ENCODE data around the gene LIN37. TPM values are rescaled to one million over a fixed set of nuclear protein-coding genes. Genes with fewer than 3 reads are reported as not detected.

The LIN37 gene
- total and polyA plus RNA-seq, 7 donors, result 3.1 to 26.8 (median 14.5) TPM

GRCh38 chr19:35745328-35746086 is 2.9 kb upstream of the LIN37 start, which contains the start of the genes PSENEN and U2AF1L4:
Gene PSENEN (plus strand): TSS chr19:35745651. CDS start chr19:35745931, 280 bp downstream.
Gene U2AF1L4 (minus strand): TSS chr19:35745418. CDS start chr19:35745391, 27 bp downstream.
- ATAC-seq (peak; percentile 77 to 84 (median 82)), DNase-seq (peak; percentile 97 to 98)
- H3K36me3 ChIP-seq (ENCODE audit: insufficient read depth in 1 of 2, low read depth in 1 of 2), result peaks cover 0 to 30% of the 10 kb centered on the region in 2 donors
- intact Hi-C loops (cut with DNase I), result loop anchor here in 1 of 2 donors (5.0 kb wide), 1 partner anchor 187 kb away; no protein-coding TSS in a partner anchor
- peak within 1 kb of the TSS; percentile 100 for H3K27ac ChIP-seq
- WGBS, 3 donors, result 0 to 1% (median 1%) methylated on average over 38 to 40 of the region's 40 CpGs
- H3K4me1 ChIP-seq, result peaks cover 42% of the 10 kb centered on the region
- no peaks in the 10 kb centered on the region for H3K9me3 ChIP-seq
- peak within 1 kb of the TSS; percentile 89 for H3K4me3 ChIP-seq
- no peak for TF ChIP-seq CTCF (IDR thresholded peaks at IDR 0.05)
- H3K27me3 ChIP-seq (ENCODE audit: insufficient read depth in 3 of 3, low read length in 2 of 3), result no peaks in the 10 kb centered on the region

- Histone ChIP-seq H3K4me1 (peaks cover 42% of the 10 kb centered on the region), H3K4me3 (peak overlapping the region; percentile 89), H3K27ac (peak overlapping the region; percentile 100), H3K27me3 (ENCODE audit: insufficient read depth in 3 of 3, low read length in 2 of 3) (no peaks in the 10 kb centered on the region), H3K9me3 (no peaks in the 10 kb centered on the region), H3K36me3 (ENCODE audit: insufficient read depth in 1 of 2, low read depth in 1 of 2) (peaks cover 0 to 30% of the 10 kb centered on the region in 2 donors)
- ATAC-seq (no peak), DNase-seq (no peak)
- 1 to 14% (median 14%) methylated on average over 4 of the region's 4 CpGs for WGBS, 3 donors
- intact Hi-C loops (cut with DNase I), result loop anchor here in 1 of 2 donors (5.0 kb wide), 1 partner anchor 186 kb away; no protein-coding TSS in a partner anchor
- TF ChIP-seq CTCF (IDR thresholded peaks at IDR 0.05), result no peak
These were observed 2.3 kb upstream of the LIN37 start for GRCh38 chr19:35746087-35746462.

- 83 to 90% (median 84%) methylated on average over 5 of the region's 5 CpGs for WGBS, 3 donors
- peak overlapping the region; percentile 100 for H3K27ac ChIP-seq
- no peak for TF ChIP-seq CTCF (IDR thresholded peaks at IDR 0.05)
- H3K4me1 ChIP-seq, result peaks cover 42% of the 10 kb centered on the region
- intact Hi-C loops (cut with DNase I), result loop anchor here in 1 of 2 donors (5.0 kb wide), 1 partner anchor 186 kb away; no protein-coding TSS in a partner anchor
- ATAC-seq, result no peak
- DNase-seq, result no peak
- peaks cover 0 to 30% of the 10 kb centered on the region in 2 donors for H3K36me3 ChIP-seq (ENCODE audit: insufficient read depth in 1 of 2, low read depth in 1 of 2)
- H3K27me3 ChIP-seq (ENCODE audit: insufficient read depth in 3 of 3, low read length in 2 of 3), result no peaks in the 10 kb centered on the region
- peak overlapping the region; percentile 89 for H3K4me3 ChIP-seq
- H3K9me3 ChIP-seq, result no peaks in the 10 kb centered on the region
These were observed 1.8 kb upstream of the LIN37 start for GRCh38 chr19:35746531-35746930.

- 90 to 93% (median 92%) methylated on average over 5 of the region's 5 CpGs for WGBS, 3 donors
- no peak for ATAC-seq
- Histone ChIP-seq H3K4me1 (peaks cover 31% of the 10 kb centered on the region), H3K27me3 (ENCODE audit: insufficient read depth in 3 of 3, low read length in 2 of 3) (no peaks in the 10 kb centered on the region), H3K9me3 (no peaks in the 10 kb centered on the region), H3K27ac (no peak overlapping the region), H3K36me3 (ENCODE audit: insufficient read depth in 1 of 2, low read depth in 1 of 2) (peaks cover 0 to 27% of the 10 kb centered on the region in 2 donors), H3K4me3 (no peak overlapping the region)
- no peak for DNase-seq
- intact Hi-C loops (cut with DNase I), result no loop called here
- TF ChIP-seq CTCF (IDR thresholded peaks at IDR 0.05), result no peak
These were observed 1.8 kb downstream of the LIN37 start for GRCh38 chr19:35750167-35750566.

All from psoas muscle (tissue), 8 donors.